ENCODE results near the gene CNBD2. TPM values are rescaled to one million over a fixed set of nuclear protein-coding genes. Genes with fewer than 3 reads are reported as not detected.

CNBD2 gene
- polyA plus RNA-seq (2013, experiment 1 of 2), result 2.7 TPM
- 3.3 TPM for polyA plus RNA-seq (2013, experiment 2 of 2)

- no CpG with 5 or more reads among the region's 3 CpGs for WGBS (ENCODE audit: extremely low coverage, insufficient coverage, low lambda C conversion rate)
- H3K27ac ChIP-seq (ENCODE audit: low read depth, low read length), result no peak within 1 kb of the TSS
- no peaks in the 10 kb centered on the region for H3K4me1 ChIP-seq (ENCODE audit: control insufficient read depth, low read depth, low read length)
Measured at GRCh38 chr20:35967979-35968640, at the start of gene CNBD2. CNBD2 (plus strand) TSS chr20:35968590; CDS start chr20:35968763, 173 bp downstream.

GRCh38 chr20:35920523-35920922 is 47.9 kb upstream of the CNBD2 start:
- no peaks in the 10 kb centered on the region for H3K36me3 ChIP-seq (ENCODE audit: control insufficient read depth, insufficient read depth, low read length)
- H4K5ac ChIP-seq (ENCODE audit: low read length), result no peak overlapping the region
- no peak overlapping the region for H3K18ac ChIP-seq (ENCODE audit: low read length)
- no peak overlapping the region for H3K4me2 ChIP-seq (ENCODE audit: low read length)
- DNase-seq, result no peak
- no CpG with 5 or more reads among the region's 3 CpGs for WGBS (ENCODE audit: extremely low coverage, insufficient coverage, low lambda C conversion rate)
- H3K79me2 ChIP-seq (ENCODE audit: control insufficient read depth, insufficient read depth, low read length), result no peaks in the 10 kb centered on the region
- no peak overlapping the region for H2BK5ac ChIP-seq (ENCODE audit: low read length)
- no peak overlapping the region for H4K8ac ChIP-seq (ENCODE audit: low read depth, low read length)
- no peak overlapping the region for H3K23ac ChIP-seq (ENCODE audit: low read length)
- no peak overlapping the region for H3K9ac ChIP-seq (ENCODE audit: low read length)
- no peaks in the 10 kb centered on the region for H3K4me1 ChIP-seq (ENCODE audit: control insufficient read depth, low read depth, low read length)
- no peaks in the 10 kb centered on the region for H3K79me1 ChIP-seq (ENCODE audit: low read length)
- H2BK15ac ChIP-seq (replicated peaks; ENCODE audit: low read depth), result no peak overlapping the region
- no peak overlapping the region for H2AK5ac ChIP-seq (ENCODE audit: low read length)
- no peak overlapping the region for H3K56ac ChIP-seq (ENCODE audit: low read length)
- H2BK120ac ChIP-seq (ENCODE audit: low read depth, low read length), result no peak overlapping the region
- H3K4ac ChIP-seq (ENCODE audit: low read depth, low read length), result no peak overlapping the region
- H3K4me3 ChIP-seq (ENCODE audit: low read length), result no peak overlapping the region
- no peaks in the 10 kb centered on the region for H3K27me3 ChIP-seq (ENCODE audit: insufficient read depth, low read length, poor library complexity)
- no peak overlapping the region for H3K27ac ChIP-seq (ENCODE audit: low read depth, low read length)

More at GRCh38 chr20:35967979-35968640, at the start of gene CNBD2:
- Histone ChIP-seq H3K79me2 (ENCODE audit: control insufficient read depth, insufficient read depth, low read length) (no peaks in the 10 kb centered on the region), H3K23ac (ENCODE audit: low read length) (no peak within 1 kb of the TSS), H4K5ac (ENCODE audit: low read length) (no peak within 1 kb of the TSS), H3K79me1 (ENCODE audit: low read length) (no peaks in the 10 kb centered on the region), H3K27me3 (ENCODE audit: insufficient read depth, low read length, poor library complexity) (no peaks in the 10 kb centered on the region), H3K9ac (ENCODE audit: low read length) (no peak within 1 kb of the TSS), H3K18ac (ENCODE audit: low read length) (no peak within 1 kb of the TSS), H3K4ac (ENCODE audit: low read depth, low read length) (no peak within 1 kb of the TSS), H3K4me2 (ENCODE audit: low read length) (no peak within 1 kb of the TSS), H2BK120ac (ENCODE audit: low read depth, low read length) (no peak within 1 kb of the TSS), H2BK15ac (replicated peaks; ENCODE audit: low read depth) (no peak within 1 kb of the TSS), H4K8ac (ENCODE audit: low read depth, low read length) (no peak within 1 kb of the TSS), H3K4me3 (ENCODE audit: low read length) (no peak within 1 kb of the TSS), H3K36me3 (ENCODE audit: control insufficient read depth, insufficient read depth, low read length) (no peaks in the 10 kb centered on the region), H2BK5ac (ENCODE audit: low read length) (no peak within 1 kb of the TSS), H3K56ac (ENCODE audit: low read length) (no peak within 1 kb of the TSS), H2AK5ac (ENCODE audit: low read length) (no peak within 1 kb of the TSS)
- DNase-seq, result no peak

GRCh38 chr20:35929301-35929700 is 39.1 kb upstream of the CNBD2 start:
- DNase-seq, result no peak
- Histone ChIP-seq H3K4me2 (ENCODE audit: low read length) (no peak overlapping the region), H3K23ac (ENCODE audit: low read length) (no peak overlapping the region), H2BK5ac (ENCODE audit: low read length) (no peak overlapping the region), H3K4me3 (ENCODE audit: low read length) (no peak overlapping the region), H3K36me3 (ENCODE audit: control insufficient read depth, insufficient read depth, low read length) (peaks cover 6% of the 10 kb centered on the region), H2BK15ac (replicated peaks; ENCODE audit: low read depth) (no peak overlapping the region), H3K4ac (ENCODE audit: low read depth, low read length) (no peak overlapping the region), H3K79me2 (ENCODE audit: control insufficient read depth, insufficient read depth, low read length) (no peaks in the 10 kb centered on the region), H3K27me3 (ENCODE audit: insufficient read depth, low read length, poor library complexity) (no peaks in the 10 kb centered on the region), H3K56ac (ENCODE audit: low read length) (no peak overlapping the region), H4K8ac (ENCODE audit: low read depth, low read length) (no peak overlapping the region), H3K27ac (ENCODE audit: low read depth, low read length) (no peak overlapping the region), H3K18ac (ENCODE audit: low read length) (no peak overlapping the region), H3K79me1 (ENCODE audit: low read length) (peaks cover under 1% of the 10 kb centered on the region), H3K9ac (ENCODE audit: low read length) (no peak overlapping the region), H3K4me1 (ENCODE audit: control insufficient read depth, low read depth, low read length) (peaks cover 3% of the 10 kb centered on the region), H2BK120ac (ENCODE audit: low read depth, low read length) (no peak overlapping the region), H4K5ac (ENCODE audit: low read length) (no peak overlapping the region), H2AK5ac (ENCODE audit: low read length) (no peak overlapping the region)
- no CpG with 5 or more reads among the region's 2 CpGs for WGBS (ENCODE audit: extremely low coverage, insufficient coverage, low lambda C conversion rate)

GRCh38 chr20:35934050-35934449 is 34.3 kb upstream of the CNBD2 start:
- H2BK15ac ChIP-seq (replicated peaks; ENCODE audit: low read depth), result no peak overlapping the region
- peak; percentile 3 for DNase-seq
- no peak overlapping the region for H4K8ac ChIP-seq (ENCODE audit: low read depth, low read length)
- H3K56ac ChIP-seq (ENCODE audit: low read length), result no peak overlapping the region
- no peaks in the 10 kb centered on the region for H3K79me2 ChIP-seq (ENCODE audit: control insufficient read depth, insufficient read depth, low read length)
- no peak overlapping the region for H3K23ac ChIP-seq (ENCODE audit: low read length)
- no peaks in the 10 kb centered on the region for H3K36me3 ChIP-seq (ENCODE audit: control insufficient read depth, insufficient read depth, low read length)
- no peak overlapping the region for H3K4me3 ChIP-seq (ENCODE audit: low read length)
- H3K27me3 ChIP-seq (ENCODE audit: insufficient read depth, low read length, poor library complexity), result no peaks in the 10 kb centered on the region
- H2AK5ac ChIP-seq (ENCODE audit: low read length), result no peak overlapping the region
- no peak overlapping the region for H3K4ac ChIP-seq (ENCODE audit: low read depth, low read length)
- peaks cover 4% of the 10 kb centered on the region for H3K4me1 ChIP-seq (ENCODE audit: control insufficient read depth, low read depth, low read length)
- no peak overlapping the region for H2BK5ac ChIP-seq (ENCODE audit: low read length)
- no peak overlapping the region for H3K27ac ChIP-seq (ENCODE audit: low read depth, low read length)
- no peak overlapping the region for H4K5ac ChIP-seq (ENCODE audit: low read length)
- no peak overlapping the region for H3K4me2 ChIP-seq (ENCODE audit: low read length)
- no peak overlapping the region for H2BK120ac ChIP-seq (ENCODE audit: low read depth, low read length)
- H3K9ac ChIP-seq (ENCODE audit: low read length), result no peak overlapping the region
- WGBS (ENCODE audit: extremely low coverage, insufficient coverage, low lambda C conversion rate), result no CpG with 5 or more reads among the region's 4 CpGs
- H3K79me1 ChIP-seq (ENCODE audit: low read length), result peaks cover 2% of the 10 kb centered on the region
- H3K18ac ChIP-seq (ENCODE audit: low read length), result no peak overlapping the region

GRCh38 chr20:35939264-35939663 is 29.1 kb upstream of the CNBD2 start:
- no CpG with 5 or more reads among the region's 3 CpGs for WGBS (ENCODE audit: extremely low coverage, insufficient coverage, low lambda C conversion rate)
- no peak overlapping the region for H4K5ac ChIP-seq (ENCODE audit: low read length)
- no peak overlapping the region for H3K18ac ChIP-seq (ENCODE audit: low read length)

GRCh38 chr20:35941620-35942019 is 26.8 kb upstream of the CNBD2 start:
- WGBS (ENCODE audit: extremely low coverage, insufficient coverage, low lambda C conversion rate), result no CpG with 5 or more reads among the region's 2 CpGs
- H3K18ac ChIP-seq (ENCODE audit: low read length), result no peak overlapping the region
- H3K4ac ChIP-seq (ENCODE audit: low read depth, low read length), result no peak overlapping the region
- no peak overlapping the region for H3K9ac ChIP-seq (ENCODE audit: low read length)
- H3K27me3 ChIP-seq (ENCODE audit: insufficient read depth, low read length, poor library complexity), result no peaks in the 10 kb centered on the region
- H3K4me3 ChIP-seq (ENCODE audit: low read length), result no peak overlapping the region
- no peak overlapping the region for H2BK120ac ChIP-seq (ENCODE audit: low read depth, low read length)
- H3K56ac ChIP-seq (ENCODE audit: low read length), result no peak overlapping the region
- H3K23ac ChIP-seq (ENCODE audit: low read length), result no peak overlapping the region
- no peaks in the 10 kb centered on the region for H3K79me1 ChIP-seq (ENCODE audit: low read length)
- no peak overlapping the region for H4K5ac ChIP-seq (ENCODE audit: low read length)
- H2BK5ac ChIP-seq (ENCODE audit: low read length), result no peak overlapping the region
- no peak for DNase-seq
- no peaks in the 10 kb centered on the region for H3K36me3 ChIP-seq (ENCODE audit: control insufficient read depth, insufficient read depth, low read length)
- no peak overlapping the region for H2AK5ac ChIP-seq (ENCODE audit: low read length)
- H3K4me1 ChIP-seq (ENCODE audit: control insufficient read depth, low read depth, low read length), result no peaks in the 10 kb centered on the region
- no peak overlapping the region for H3K27ac ChIP-seq (ENCODE audit: low read depth, low read length)
- no peak overlapping the region for H4K8ac ChIP-seq (ENCODE audit: low read depth, low read length)
- no peak overlapping the region for H3K4me2 ChIP-seq (ENCODE audit: low read length)
- H3K79me2 ChIP-seq (ENCODE audit: control insufficient read depth, insufficient read depth, low read length), result no peaks in the 10 kb centered on the region
- H2BK15ac ChIP-seq (replicated peaks; ENCODE audit: low read depth), result no peak overlapping the region

More at GRCh38 chr20:35939264-35939663, 29.1 kb upstream of the CNBD2 start:
- H3K56ac ChIP-seq (ENCODE audit: low read length), result no peak overlapping the region
- no peak overlapping the region for H2AK5ac ChIP-seq (ENCODE audit: low read length)
- H2BK120ac ChIP-seq (ENCODE audit: low read depth, low read length), result no peak overlapping the region
- no peak overlapping the region for H2BK15ac ChIP-seq (replicated peaks; ENCODE audit: low read depth)
- no peak overlapping the region for H2BK5ac ChIP-seq (ENCODE audit: low read length)
- no peak overlapping the region for H4K8ac ChIP-seq (ENCODE audit: low read depth, low read length)
- no peak overlapping the region for H3K4me2 ChIP-seq (ENCODE audit: low read length)
- no peak overlapping the region for H3K9ac ChIP-seq (ENCODE audit: low read length)
- peaks cover 2% of the 10 kb centered on the region for H3K79me1 ChIP-seq (ENCODE audit: low read length)
- no peak for DNase-seq
- no peak overlapping the region for H3K27ac ChIP-seq (ENCODE audit: low read depth, low read length)
- H3K4ac ChIP-seq (ENCODE audit: low read depth, low read length), result no peak overlapping the region
- H3K4me1 ChIP-seq (ENCODE audit: control insufficient read depth, low read depth, low read length), result peaks cover 1% of the 10 kb centered on the region
- no peak overlapping the region for H3K4me3 ChIP-seq (ENCODE audit: low read length)
- no peaks in the 10 kb centered on the region for H3K27me3 ChIP-seq (ENCODE audit: insufficient read depth, low read length, poor library complexity)
- no peaks in the 10 kb centered on the region for H3K79me2 ChIP-seq (ENCODE audit: control insufficient read depth, insufficient read depth, low read length)
- no peak overlapping the region for H3K23ac ChIP-seq (ENCODE audit: low read length)
- H3K36me3 ChIP-seq (ENCODE audit: control insufficient read depth, insufficient read depth, low read length), result no peaks in the 10 kb centered on the region
